ENCODE results near the gene HRG. TPM values are rescaled to one million over a fixed set of nuclear protein-coding genes. Genes with fewer than 3 reads are reported as not detected.
"Not testable (repeated sequence)": the region's sequence is repeated elsewhere in the genome, so short reads cannot be mapped to it uniquely, and the experiment has no call there.

HRG gene
- total RNA-seq, 1 donor, result not detected

DNA sequence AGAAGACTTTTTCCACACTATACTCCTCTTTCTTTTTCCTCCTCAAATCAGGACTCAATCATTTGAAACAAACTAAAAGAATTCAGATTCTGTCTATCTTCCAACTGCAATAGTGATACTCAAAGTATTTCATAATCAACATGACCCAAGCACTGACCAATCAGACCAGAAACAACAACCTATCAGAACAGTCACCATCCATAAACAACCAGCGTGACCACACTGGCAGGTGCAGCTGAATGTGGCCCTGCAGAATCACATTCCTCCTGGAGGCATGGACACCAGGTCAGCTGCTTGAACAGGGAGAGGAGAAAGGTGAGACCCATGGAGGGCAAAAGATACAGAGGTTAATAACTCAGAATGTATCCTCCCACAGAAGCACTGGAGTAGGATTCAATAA, 13.3 kb downstream of the HRG start:
- no peak for DNase-seq (ENCODE audit: insufficient read length, low spot score, missing footprints)
- H3K27me3 ChIP-seq (ENCODE audit: insufficient read depth, low read length), result peaks cover 3% of the 10 kb centered on the region
- H3K36me3 ChIP-seq (ENCODE audit: insufficient read depth, low read length), result no peaks in the 10 kb centered on the region
- no peaks in the 10 kb centered on the region for H4K20me1 ChIP-seq (ENCODE audit: insufficient read depth, low read length)
- H3K79me2 ChIP-seq (ENCODE audit: insufficient read depth, low read length), result no peaks in the 10 kb centered on the region
- H3K4me3 ChIP-seq (ENCODE audit: insufficient read depth, low read length), result no peak overlapping the region
- no peak overlapping the region for H2AFZ ChIP-seq (ENCODE audit: low read length)
- H3K27ac ChIP-seq (ENCODE audit: low read depth, low read length), result no peak overlapping the region
- no peak overlapping the region for H3K4me2 ChIP-seq (ENCODE audit: insufficient read depth, low read length)
- TF ChIP-seq CTCF (IDR thresholded peaks at IDR 0.05; ENCODE audit: extremely low read depth, low read depth, low read length), result no peak
- no peaks in the 10 kb centered on the region for H3K4me1 ChIP-seq (ENCODE audit: insufficient read depth, low read length)
- no peaks in the 10 kb centered on the region for H3K9me3 ChIP-seq (ENCODE audit: low read depth, low read length)

DNA sequence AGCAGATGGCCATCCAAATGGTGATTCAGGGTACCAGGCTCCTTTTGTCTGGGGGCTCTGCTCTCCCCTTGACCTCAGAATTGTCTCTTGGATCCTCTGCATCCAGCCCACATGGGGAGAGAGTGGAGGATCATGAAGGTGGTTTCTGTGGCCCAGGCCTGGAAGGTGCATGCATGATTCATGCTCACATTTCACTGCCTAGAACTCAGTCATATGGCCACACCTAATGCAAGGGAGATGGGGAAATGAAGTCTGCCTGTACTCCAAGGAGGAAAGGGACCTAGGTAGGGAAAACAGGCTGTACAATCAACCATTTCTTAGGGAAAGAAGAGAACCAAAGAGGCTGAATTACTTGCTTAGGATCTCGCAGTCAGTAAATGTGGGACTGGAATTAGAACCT, 15.1 kb downstream of the HRG start:
- no peak for TF ChIP-seq CTCF (IDR thresholded peaks at IDR 0.05; ENCODE audit: extremely low read depth, low read depth, low read length)
- Histone ChIP-seq H3K36me3 (ENCODE audit: insufficient read depth, low read length) (no peaks in the 10 kb centered on the region), H3K79me2 (ENCODE audit: insufficient read depth, low read length) (no peaks in the 10 kb centered on the region), H3K4me3 (ENCODE audit: insufficient read depth, low read length) (no peak overlapping the region), H4K20me1 (ENCODE audit: insufficient read depth, low read length) (no peaks in the 10 kb centered on the region), H3K4me2 (ENCODE audit: insufficient read depth, low read length) (no peak overlapping the region), H3K27ac (ENCODE audit: low read depth, low read length) (no peak overlapping the region), H2AFZ (ENCODE audit: low read length) (no peak overlapping the region), H3K4me1 (ENCODE audit: insufficient read depth, low read length) (no peaks in the 10 kb centered on the region), H3K27me3 (ENCODE audit: insufficient read depth, low read length) (peaks cover 3% of the 10 kb centered on the region), H3K9me3 (ENCODE audit: low read depth, low read length) (no peaks in the 10 kb centered on the region)
- DNase-seq (ENCODE audit: insufficient read length, low spot score, missing footprints), result no peak

- Histone ChIP-seq H3K36me3 (ENCODE audit: insufficient read depth, low read length) (no peaks in the 10 kb centered on the region), H2AFZ (ENCODE audit: low read length) (no peak overlapping the region), H3K4me1 (ENCODE audit: insufficient read depth, low read length) (no peaks in the 10 kb centered on the region), H3K79me2 (ENCODE audit: insufficient read depth, low read length) (no peaks in the 10 kb centered on the region), H3K4me3 (ENCODE audit: insufficient read depth, low read length) (no peak overlapping the region), H3K4me2 (ENCODE audit: insufficient read depth, low read length) (no peak overlapping the region), H4K20me1 (ENCODE audit: insufficient read depth, low read length) (no peaks in the 10 kb centered on the region), H3K27ac (ENCODE audit: low read depth, low read length) (no peak overlapping the region), H3K27me3 (ENCODE audit: insufficient read depth, low read length) (peaks cover 3% of the 10 kb centered on the region), H3K9me3 (ENCODE audit: low read depth, low read length) (no peaks in the 10 kb centered on the region)
- DNase-seq (ENCODE audit: insufficient read length, low spot score, missing footprints), result no peak
- TF ChIP-seq CTCF (IDR thresholded peaks at IDR 0.05; ENCODE audit: extremely low read depth, low read depth, low read length), result no peak
Measured at GRCh38 chr3:186682812-186683211, 17.0 kb downstream of the HRG start.

- Histone ChIP-seq H3K27ac (ENCODE audit: low read depth, low read length) (no peak overlapping the region), H2AFZ (ENCODE audit: low read length) (no peak overlapping the region), H3K79me2 (ENCODE audit: insufficient read depth, low read length) (no peaks in the 10 kb centered on the region), H3K36me3 (ENCODE audit: insufficient read depth, low read length) (no peaks in the 10 kb centered on the region), H3K4me1 (ENCODE audit: insufficient read depth, low read length) (no peaks in the 10 kb centered on the region), H3K4me2 (ENCODE audit: insufficient read depth, low read length) (no peak overlapping the region), H4K20me1 (ENCODE audit: insufficient read depth, low read length) (no peaks in the 10 kb centered on the region), H3K4me3 (ENCODE audit: insufficient read depth, low read length) (no peak overlapping the region), H3K9me3 (ENCODE audit: low read depth, low read length) (no peaks in the 10 kb centered on the region), H3K27me3 (ENCODE audit: insufficient read depth, low read length) (peaks cover 3% of the 10 kb centered on the region)
- no peak for TF ChIP-seq CTCF (IDR thresholded peaks at IDR 0.05; ENCODE audit: extremely low read depth, low read depth, low read length)
- no peak for DNase-seq (ENCODE audit: insufficient read length, low spot score, missing footprints)
Measured at GRCh38 chr3:186683979-186684378, 18.2 kb downstream of the HRG start.

GRCh38 chr3:186686475-186686874, 20.7 kb downstream of the HRG start:
- not testable (repeated sequence) for H4K20me1 ChIP-seq (ENCODE audit: insufficient read depth, low read length); H3K79me2 ChIP-seq (ENCODE audit: insufficient read depth, low read length); H3K4me3 ChIP-seq (ENCODE audit: insufficient read depth, low read length); H3K36me3 ChIP-seq (ENCODE audit: insufficient read depth, low read length); H2AFZ ChIP-seq (ENCODE audit: low read length); H3K27ac ChIP-seq (ENCODE audit: low read depth, low read length); H3K4me2 ChIP-seq (ENCODE audit: insufficient read depth, low read length); DNase-seq (ENCODE audit: insufficient read length, low spot score, missing footprints); H3K4me1 ChIP-seq (ENCODE audit: insufficient read depth, low read length); H3K9me3 ChIP-seq (ENCODE audit: low read depth, low read length); H3K27me3 ChIP-seq (ENCODE audit: insufficient read depth, low read length)

Measured in osteoblast (primary cell).